Lower leg skin (tissue), 3 donors: Measurements from ENCODE around the gene TASP1.

Source experiments
- CTCF ChIP-seq, 3 donors: fragments of 450-650 bp; IDR thresholded peaks; one replicate each; pipeline ENCODE4 v1.5.1; 2016; ENCODE audit warnings: antibody characterized with exemption in 3 of 3, mild to moderate bottlenecking in 3 of 3, moderate library complexity in 2 of 3
- POLR2A ChIP-seq, 2 donors: fragments of 450-650 bp; IDR thresholded peaks; one replicate each; pipeline ENCODE4 v1.6.1; 2016 to 2017; ENCODE audit warnings: antibody characterized with exemption in 2 of 2, mild to moderate bottlenecking in 1 of 2, moderate library complexity in 1 of 2

- no peak for TF ChIP-seq CTCF (IDR thresholded peaks at IDR 0.05)
- no peak for TF ChIP-seq POLR2A (IDR thresholded peaks at IDR 0.05)
These were observed 49.1 kb upstream of the TASP1 start for GRCh38 chr20:13687815-13688214.
